ENCODE measurements around the gene DAZL.

DNA sequence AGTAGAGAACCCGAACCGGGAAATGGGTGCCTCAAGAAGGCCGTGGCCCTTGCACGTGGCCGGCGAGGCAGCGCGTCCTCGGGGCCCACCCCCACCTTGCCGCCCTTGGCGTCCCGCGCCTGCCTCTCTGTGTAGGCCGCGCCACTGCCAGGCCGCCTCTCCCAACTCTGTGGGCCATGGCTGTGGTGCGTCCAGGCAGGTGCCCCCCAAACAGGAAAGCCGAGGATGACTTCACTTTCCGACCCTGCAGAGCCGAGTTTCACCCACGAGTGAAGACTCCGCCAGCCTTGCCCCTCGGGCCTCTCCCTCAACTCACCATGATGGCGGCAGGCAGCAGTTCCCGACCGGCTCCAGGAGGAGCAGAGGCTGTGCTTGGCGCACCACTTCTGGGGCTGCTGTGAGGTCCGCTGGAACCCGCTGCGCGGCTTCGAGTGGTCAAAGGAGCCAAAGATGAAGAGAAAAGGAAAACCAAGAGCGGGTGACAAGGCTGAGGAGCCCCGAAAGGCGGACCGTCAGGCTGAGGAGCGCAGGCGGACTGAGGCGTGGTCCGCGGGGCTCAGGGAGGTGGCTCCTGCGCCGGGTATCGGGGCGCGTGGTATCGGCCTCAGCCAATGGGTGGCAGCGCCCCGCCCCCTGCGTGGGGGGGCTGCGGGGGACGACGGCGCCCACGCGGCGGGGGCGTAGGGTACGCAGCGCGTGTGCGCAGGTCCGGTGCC, at the start of gene DAZL:
- TF ChIP-seq, protein P1, sequence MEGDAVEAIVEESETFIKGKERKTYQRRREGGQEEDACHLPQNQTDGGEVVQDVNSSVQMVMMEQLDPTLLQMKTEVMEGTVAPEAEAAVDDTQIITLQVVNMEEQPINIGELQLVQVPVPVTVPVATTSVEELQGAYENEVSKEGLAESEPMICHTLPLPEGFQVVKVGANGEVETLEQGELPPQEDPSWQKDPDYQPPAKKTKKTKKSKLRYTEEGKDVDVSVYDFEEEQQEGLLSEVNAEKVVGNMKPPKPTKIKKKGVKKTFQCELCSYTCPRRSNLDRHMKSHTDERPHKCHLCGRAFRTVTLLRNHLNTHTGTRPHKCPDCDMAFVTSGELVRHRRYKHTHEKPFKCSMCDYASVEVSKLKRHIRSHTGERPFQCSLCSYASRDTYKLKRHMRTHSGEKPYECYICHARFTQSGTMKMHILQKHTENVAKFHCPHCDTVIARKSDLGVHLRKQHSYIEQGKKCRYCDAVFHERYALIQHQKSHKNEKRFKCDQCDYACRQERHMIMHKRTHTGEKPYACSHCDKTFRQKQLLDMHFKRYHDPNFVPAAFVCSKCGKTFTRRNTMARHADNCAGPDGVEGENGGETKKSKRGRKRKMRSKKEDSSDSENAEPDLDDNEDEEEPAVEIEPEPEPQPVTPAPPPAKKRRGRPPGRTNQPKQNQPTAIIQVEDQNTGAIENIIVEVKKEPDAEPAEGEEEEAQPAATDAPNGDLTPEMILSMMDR (IDR thresholded peaks at IDR 0.05): no peak
- TF ChIP-seq POLR2A (IDR thresholded peaks at IDR 0.05): no peak
